SK-N-SH (cell line): ENCODE data around the gene FRMD6. TPM values are rescaled to one million over a fixed set of nuclear protein-coding genes. Genes with fewer than 3 reads are reported as not detected.

Experiments
- CTCF ChIA-PET: fragments of 300-600, 350-600 bp; formaldehyde crosslinking; extraction: SDS; loops from one replicate; lab custom pipeline; 2021; lab: Yijun Ruan, JAX
- POLR2A ChIA-PET: fragments of 350-600 bp; sonication (Branson Sonifier 250); formaldehyde crosslinking; extraction: SDS; loops from one replicate; lab custom pipeline; 2020; ENCODE audit warnings: antibody characterized with exemption, inconsistent platforms; lab: Yijun Ruan, JAX
- DNase-seq: peaks from one replicate; pipeline ENCODE4 v3.0.0; 2012
- H2AFZ ChIP-seq: fragments of 200-600 bp; sonication (generic); 2 replicates; pipeline ENCODE4 v1.8.1; 2016; ENCODE audit warnings: antibody characterized with exemption, mild to moderate bottlenecking, low read depth
- H3F3A ChIP-seq: fragments of 200-600 bp; sonication (generic); replicated peaks from 2 replicates; pipeline ENCODE3; 2016; ENCODE audit warnings: antibody characterized with exemption, mild to moderate bottlenecking; ENCODE audit not compliant: insufficient read depth
- H3K27ac ChIP-seq, 2 experiments: fragments of 200-500 bp in 1 of 2; fragments of 200-600 bp in 1 of 2; sonication (Bioruptor generic) in 1 of 2; sonication (generic), shearing (Covaris generic) in 1 of 2; 2 replicates each; pipeline versions ENCODE4 v1.5.1 to v1.6.1; 2014 to 2016; ENCODE audit warnings: low read depth in 2 of 2, inconsistent platforms in 1 of 2, low read length in 1 of 2, mild to moderate bottlenecking in 1 of 2, mixed read lengths in 1 of 2
- H3K27me3 ChIP-seq: fragments of 200-600 bp; sonication (generic), shearing (Covaris generic); 2 replicates; pipeline ENCODE4 v1.6.1; 2016; ENCODE audit warnings: mixed run types; ENCODE audit not compliant: insufficient read depth
- H3K36me3 ChIP-seq, 2 experiments: fragments of 200-500 bp in 1 of 2; fragments of 200-600 bp in 1 of 2; sonication (Bioruptor generic) in 1 of 2; sonication (generic) in 1 of 2; replicated peaks in 1 of 2; 2 replicates each; pipeline versions ENCODE3 to v1.5.1; 2014 to 2016; ENCODE audit warnings: low read length in 1 of 2, mild to moderate bottlenecking in 1 of 2; ENCODE audit not compliant: insufficient read depth in 2 of 2, control insufficient read depth in 1 of 2
- H3K4me1 ChIP-seq, 2 experiments: fragments of 200-500 bp in 1 of 2; fragments of 200-600 bp in 1 of 2; sonication (Bioruptor generic) in 1 of 2; sonication (generic), shearing (Covaris generic) in 1 of 2; 2 replicates each; pipeline versions ENCODE4 v1.5.1 to v1.6.1; 2014 to 2016; ENCODE audit warnings: low read depth in 1 of 2, low read length in 1 of 2, mixed run types in 1 of 2; ENCODE audit not compliant: insufficient read depth in 2 of 2, control insufficient read depth in 1 of 2
- H3K4me2 ChIP-seq: fragments of 200-600 bp; sonication (generic), shearing (Covaris generic); 2 replicates; pipeline ENCODE4 v1.6.1; 2017; ENCODE audit warnings: mixed run types
- H3K4me3 ChIP-seq, 2 experiments: fragments of 200-500 bp in 1 of 2; fragments of 200-600 bp in 1 of 2; sonication (Bioruptor generic) in 1 of 2; sonication (generic), shearing (Covaris generic) in 1 of 2; 2 replicates each; pipeline versions ENCODE4 v1.5.1 to v1.8.1; 2014 to 2016; ENCODE audit warnings: low read depth in 2 of 2, inconsistent platforms in 1 of 2, low read length in 1 of 2, mild to moderate bottlenecking in 1 of 2, mixed read lengths in 1 of 2, moderate library complexity in 1 of 2
- H3K79me2 ChIP-seq: fragments of 200-600 bp; sonication (generic); 2 replicates; pipeline ENCODE4 v1.8.1; 2017; ENCODE audit warnings: mild to moderate bottlenecking; ENCODE audit not compliant: insufficient read depth
- H3K9ac ChIP-seq: fragments of 200-600 bp; sonication (generic); 2 replicates; pipeline ENCODE4 v1.6.1; 2017; ENCODE audit warnings: mixed run types
- H3K9me2 ChIP-seq: fragments of 200-600 bp; sonication (generic); 2 replicates; pipeline ENCODE4 v1.6.1; 2017; ENCODE audit warnings: mixed run types
- H3K9me3 ChIP-seq: fragments of 200-600 bp; sonication (generic); 2 replicates; pipeline ENCODE4 v1.6.1; 2017; ENCODE audit warnings: mixed run types, mild to moderate bottlenecking, moderate library complexity
- H4K20me1 ChIP-seq: fragments of 200-600 bp; sonication (generic); 2 replicates; pipeline ENCODE4 v1.6.1; 2017; ENCODE audit warnings: mild to moderate bottlenecking, mixed run types; ENCODE audit not compliant: insufficient read depth
- ELF1 ChIP-seq: IDR thresholded peaks from 2 replicates; pipeline ENCODE4 v1.4.0; 2012
- FOSL2 ChIP-seq: IDR thresholded peaks from 2 replicates; pipeline ENCODE4 v1.4.0; 2012; ENCODE audit warnings: low read depth, mild to moderate bottlenecking, moderate library complexity, borderline replicate concordance
- GABPA ChIP-seq: IDR thresholded peaks from 2 replicates; pipeline ENCODE4 v1.4.0; 2012; ENCODE audit warnings: low read depth, mild to moderate bottlenecking
- GATA2 ChIP-seq: sonication (generic); formaldehyde crosslinking; IDR thresholded peaks from 2 replicates; pipeline ENCODE4 v1.5.0; 2020; ENCODE audit warnings: mild to moderate bottlenecking, missing genetic modification reagents
- JUND ChIP-seq: IDR thresholded peaks from 2 replicates; pipeline ENCODE4 v1.4.0; 2012
- MEF2A ChIP-seq: IDR thresholded peaks from 2 replicates; pipeline ENCODE4 v1.4.0; 2012; ENCODE audit warnings: low read depth, borderline replicate concordance
- NFIC ChIP-seq: IDR thresholded peaks from 2 replicates; pipeline ENCODE4 v1.4.0; 2012; ENCODE audit warnings: borderline replicate concordance
- POLR2AphosphoS5 ChIP-seq: IDR thresholded peaks from 2 replicates; pipeline ENCODE4 v1.6.1; 2012; ENCODE audit warnings: low read depth, low read length
- RCOR1 ChIP-seq: fragments of 150-350 bp; IDR thresholded peaks from 2 replicates; pipeline ENCODE4 v1.6.1; 2017; ENCODE audit warnings: antibody characterized with exemption, low read length
- REST ChIP-seq: IDR thresholded peaks from 2 replicates; pipeline ENCODE4 v1.6.1; 2012; ENCODE audit warnings: mild to moderate bottlenecking, low read depth, low read length, moderate library complexity
- RXRA ChIP-seq: IDR thresholded peaks from 2 replicates; pipeline ENCODE4 v1.4.0; 2012; ENCODE audit warnings: low read depth, mild to moderate bottlenecking, borderline replicate concordance
- TAF1 ChIP-seq: IDR thresholded peaks from 2 replicates; pipeline ENCODE4 v1.6.1; 2012; ENCODE audit warnings: low read depth, mild to moderate bottlenecking, low read length, moderate library complexity, borderline replicate concordance
- USF1 ChIP-seq: IDR thresholded peaks from 2 replicates; pipeline ENCODE4 v1.4.0; 2012; ENCODE audit warnings: low read depth, borderline replicate concordance
- ZBTB33 ChIP-seq: IDR thresholded peaks from 2 replicates; pipeline ENCODE4 v1.4.0; 2012; ENCODE audit warnings: low read depth, borderline replicate concordance
- WGBS: methylation state at CpG from one replicate; pipeline ENCODE4 v1.1.6; 2017; ENCODE audit warnings: low lambda C conversion rate; 5-methylcytosine and 5-hydroxymethylcytosine counted together
- polyA plus RNA-seq, 3 experiments: library from polyadenylated mRNA; depleted of rRNA; stranded (reverse); fragments of >200 nt; gene quantifications; 2 replicates each; pipeline ENCODE4 v1.2.3, GENCODE V29; 2012
- TF ChIP-seq, protein P1 (sequence below): IDR thresholded peaks from 2 replicates; pipeline ENCODE4; 2012
- TF ChIP-seq, protein P2 (sequence below): fragments of 150-350 bp; IDR thresholded peaks from 2 replicates; pipeline ENCODE4 v1.6.1; 2016; ENCODE audit warnings: mild to moderate bottlenecking, low read depth, low read length

The FRMD6 gene
- polyA plus RNA-seq, 1 of the 3 experiments (the other 2 are of a cell fraction): 147 TPM

GRCh38 chr14:51711505-51711904 is 59.8 kb downstream of the FRMD6 start:
- ChIA-PET CTCF (no interaction called here), POLR2A (no interaction called here)
- Histone ChIP-seq H3K9ac (no peak overlapping the region), H4K20me1 (peaks cover 85% of the 10 kb centered on the region), H3F3A (peaks cover 81% of the 10 kb centered on the region), H3K4me3 (no peak overlapping the region), H3K27ac (0 out of 4 replicates have a peak overlapping the region, but pooled peaks of 1 of the 2 experiments have one; percentile 6), H3K27me3 (no peaks in the 10 kb centered on the region), H2AFZ (no peak overlapping the region), H3K9me2 (no peaks in the 10 kb centered on the region), H3K79me2 (peaks cover 88% of the 10 kb centered on the region), H3K4me2 (no peak overlapping the region), H3K36me3 (peaks cover 99% of the 10 kb centered on the region in 2 experiments), H3K9me3 (no peaks in the 10 kb centered on the region), H3K4me1 (peaks cover 3% of the 10 kb centered on the region in 2 experiments; a peak in 2 of 4 replicates)
- no peak for DNase-seq
- WGBS: 94% methylated on average over 2 of the region's 2 CpGs
- no peak for TF ChIP-seq ZBTB33
- no peak for TF ChIP-seq FOSL2

DNA sequence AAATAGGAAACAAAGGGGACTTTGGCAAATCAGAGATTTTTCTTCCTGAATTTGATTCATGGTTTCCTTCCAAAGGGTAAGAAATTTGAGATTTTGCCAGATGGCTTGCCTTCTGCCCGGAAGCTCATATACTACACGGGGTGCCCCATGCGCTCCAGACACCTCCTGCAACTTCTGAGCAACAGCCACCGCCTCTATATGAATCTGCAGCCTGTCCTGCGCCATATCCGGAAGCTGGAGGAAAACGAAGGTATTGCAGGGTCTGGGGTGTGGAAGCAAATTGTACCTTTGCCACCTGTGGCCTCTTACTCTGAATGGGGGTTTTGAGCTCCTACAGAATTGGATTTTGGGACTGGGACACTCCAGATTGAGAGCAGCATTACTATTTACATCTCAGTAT is 63.5 kb downstream of the FRMD6 start:
- TF ChIP-seq, protein P1, sequence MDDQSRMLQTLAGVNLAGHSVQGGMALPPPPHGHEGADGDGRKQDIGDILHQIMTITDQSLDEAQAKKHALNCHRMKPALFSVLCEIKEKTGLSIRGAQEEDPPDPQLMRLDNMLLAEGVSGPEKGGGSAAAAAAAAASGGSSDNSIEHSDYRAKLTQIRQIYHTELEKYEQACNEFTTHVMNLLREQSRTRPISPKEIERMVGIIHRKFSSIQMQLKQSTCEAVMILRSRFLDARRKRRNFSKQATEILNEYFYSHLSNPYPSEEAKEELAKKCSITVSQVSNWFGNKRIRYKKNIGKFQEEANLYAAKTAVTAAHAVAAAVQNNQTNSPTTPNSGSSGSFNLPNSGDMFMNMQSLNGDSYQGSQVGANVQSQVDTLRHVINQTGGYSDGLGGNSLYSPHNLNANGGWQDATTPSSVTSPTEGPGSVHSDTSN: no peak
- TF ChIP-seq MEF2A: no peak
- no peak for TF ChIP-seq POLR2AphosphoS5
- TF ChIP-seq GABPA: no peak
- no peak for TF ChIP-seq RCOR1
- no peak for TF ChIP-seq REST
- TF ChIP-seq TAF1: no peak
- no peak for TF ChIP-seq USF1
- no peak for TF ChIP-seq JUND
- no peak for TF ChIP-seq RXRA
- TF ChIP-seq, protein P2, sequence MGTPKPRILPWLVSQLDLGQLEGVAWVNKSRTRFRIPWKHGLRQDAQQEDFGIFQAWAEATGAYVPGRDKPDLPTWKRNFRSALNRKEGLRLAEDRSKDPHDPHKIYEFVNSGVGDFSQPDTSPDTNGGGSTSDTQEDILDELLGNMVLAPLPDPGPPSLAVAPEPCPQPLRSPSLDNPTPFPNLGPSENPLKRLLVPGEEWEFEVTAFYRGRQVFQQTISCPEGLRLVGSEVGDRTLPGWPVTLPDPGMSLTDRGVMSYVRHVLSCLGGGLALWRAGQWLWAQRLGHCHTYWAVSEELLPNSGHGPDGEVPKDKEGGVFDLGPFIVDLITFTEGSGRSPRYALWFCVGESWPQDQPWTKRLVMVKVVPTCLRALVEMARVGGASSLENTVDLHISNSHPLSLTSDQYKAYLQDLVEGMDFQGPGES: no peak
- TF ChIP-seq ELF1: no peak
- no peak for TF ChIP-seq GATA2
- no peak for TF ChIP-seq NFIC
- DNase-seq: no peak
- Histone ChIP-seq H3K27ac (peak overlapping the region in 1 of 2 experiments; percentile 27; a peak in 1 of 4 replicates), H3K9ac (no peak overlapping the region), H3K4me2 (no peak overlapping the region), H2AFZ (no peak overlapping the region), H4K20me1 (peaks cover 83% of the 10 kb centered on the region), H3K36me3 (peaks cover 98 to 100% of the 10 kb centered on the region in 2 experiments), H3K27me3 (no peaks in the 10 kb centered on the region), H3K9me3 (no peaks in the 10 kb centered on the region), H3K4me1 (peaks cover 3 to 9% of the 10 kb centered on the region in 2 experiments; a peak in 1 of 4 replicates), H3F3A (peaks cover 77% of the 10 kb centered on the region), H3K4me3 (no peak overlapping the region), H3K9me2 (no peaks in the 10 kb centered on the region), H3K79me2 (peaks cover 86% of the 10 kb centered on the region)
- 98% methylated on average over 7 of the region's 7 CpGs for WGBS
- POLR2A ChIA-PET: no interaction called here
- CTCF ChIA-PET: interaction anchor here (1.4 to 2.0 kb wide), 3 partner anchors 9 to 60 kb away, joined by 3 to 9 read pairs (median 4); no protein-coding TSS in a partner anchor
